Hepatocyte (in vitro differentiated cells): ENCODE measurements around the gene DCBLD1.

Source experiments
- EZH2 ChIP-seq: fragments of 200-600 bp; sonication (generic); IDR thresholded peaks from 2 replicates; pipeline ENCODE4 v1.6.1; 2016; ENCODE audit warnings: antibody characterized with exemption, mild to moderate bottlenecking, borderline replicate concordance
- EZH2phosphoT487 ChIP-seq: fragments of 200-600 bp; sonication (generic); IDR thresholded peaks from one replicate; pipeline ENCODE4 v1.6.1; 2018; ENCODE audit warnings: antibody characterized with exemption, mild to moderate bottlenecking, low read depth, moderate library complexity; ENCODE audit not compliant: unreplicated experiment, severe bottlenecking
- TF ChIP-seq, protein P1 (sequence below): fragments of 200-600 bp; sonication (generic); IDR thresholded peaks from 2 replicates; pipeline ENCODE4 v1.5.1; 2016; ENCODE audit warnings: antibody characterized with exemption, mild to moderate bottlenecking; ENCODE audit not compliant: poor library complexity

DNA sequence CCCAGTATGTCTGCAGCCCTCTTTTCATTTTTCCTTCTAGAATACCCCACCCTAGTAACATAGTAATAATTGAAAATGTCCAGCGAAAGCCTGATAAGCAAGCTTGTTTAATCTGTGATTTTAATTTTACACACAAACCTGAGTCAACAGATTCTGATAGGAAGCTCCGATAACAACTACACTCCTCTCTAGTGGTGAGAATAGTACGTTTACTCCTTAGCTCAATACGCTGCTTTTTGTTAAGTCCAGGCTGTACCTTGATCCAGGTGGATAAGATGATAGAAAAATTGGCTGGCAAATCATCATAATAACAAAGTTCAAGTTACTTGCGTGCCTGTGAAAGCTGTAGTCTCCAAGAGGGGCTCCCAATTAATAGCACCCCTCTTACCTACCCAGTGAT is 25.5 kb upstream of the DCBLD1 start:
- TF ChIP-seq, protein P1, sequence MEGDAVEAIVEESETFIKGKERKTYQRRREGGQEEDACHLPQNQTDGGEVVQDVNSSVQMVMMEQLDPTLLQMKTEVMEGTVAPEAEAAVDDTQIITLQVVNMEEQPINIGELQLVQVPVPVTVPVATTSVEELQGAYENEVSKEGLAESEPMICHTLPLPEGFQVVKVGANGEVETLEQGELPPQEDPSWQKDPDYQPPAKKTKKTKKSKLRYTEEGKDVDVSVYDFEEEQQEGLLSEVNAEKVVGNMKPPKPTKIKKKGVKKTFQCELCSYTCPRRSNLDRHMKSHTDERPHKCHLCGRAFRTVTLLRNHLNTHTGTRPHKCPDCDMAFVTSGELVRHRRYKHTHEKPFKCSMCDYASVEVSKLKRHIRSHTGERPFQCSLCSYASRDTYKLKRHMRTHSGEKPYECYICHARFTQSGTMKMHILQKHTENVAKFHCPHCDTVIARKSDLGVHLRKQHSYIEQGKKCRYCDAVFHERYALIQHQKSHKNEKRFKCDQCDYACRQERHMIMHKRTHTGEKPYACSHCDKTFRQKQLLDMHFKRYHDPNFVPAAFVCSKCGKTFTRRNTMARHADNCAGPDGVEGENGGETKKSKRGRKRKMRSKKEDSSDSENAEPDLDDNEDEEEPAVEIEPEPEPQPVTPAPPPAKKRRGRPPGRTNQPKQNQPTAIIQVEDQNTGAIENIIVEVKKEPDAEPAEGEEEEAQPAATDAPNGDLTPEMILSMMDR, result no peak
- TF ChIP-seq EZH2 (no peak), EZH2phosphoT487 (no peak)
